Psoas muscle (tissue), 8 donors: ENCODE measurements around the gene TMEM256. TPM values are rescaled to one million over a fixed set of nuclear protein-coding genes. Genes with fewer than 3 reads are reported as not detected.

Experiments
- ATAC-seq, 4 donors: fragments of 200-7000 bp; cut with Tn5 transposase; one replicate each; pipeline ENCODE4 v1.9.1; 2020; ENCODE audit warnings: moderate library complexity in 3 of 4, mild to moderate bottlenecking in 2 of 4
- DNase-seq, 2 donors: peaks; one replicate each; pipeline ENCODE4 v3.0.0-alpha.2; 2020
- H3K27ac ChIP-seq: fragments of 200-600 bp; one replicate; pipeline ENCODE4 v1.8.0; 2022
- H3K27me3 ChIP-seq, 3 donors: fragments of 200-600 bp in 1 of 3; one replicate each; pipeline versions ENCODE4 v1.6.1 to v1.8.0; 2013 to 2022; ENCODE audit warnings: low read length in 2 of 3, mild to moderate bottlenecking in 2 of 3, moderate library complexity in 1 of 3; ENCODE audit not compliant: insufficient read depth in 3 of 3
- H3K36me3 ChIP-seq, 2 donors: fragments of 200-600 bp in 1 of 2; one replicate each; pipeline versions ENCODE4 v1.6.1 to v1.8.0; 2013 to 2022; ENCODE audit warnings: low read depth in 1 of 2, mild to moderate bottlenecking in 1 of 2, moderate library complexity in 1 of 2; ENCODE audit not compliant: insufficient read depth in 1 of 2
- H3K4me1 ChIP-seq: fragments of 200-600 bp; one replicate; pipeline ENCODE4 v1.8.0; 2022
- H3K4me3 ChIP-seq: fragments of 200-600 bp; one replicate; pipeline ENCODE4 v1.8.0; 2022; ENCODE audit warnings: mild to moderate bottlenecking
- H3K9me3 ChIP-seq: fragments of 200-600 bp; one replicate; pipeline ENCODE4 v1.8.0; 2022
- CTCF ChIP-seq: fragments of 200-600 bp; IDR thresholded peaks from one replicate; pipeline ENCODE4 v1.8.0; 2022; ENCODE audit warnings: antibody characterized with exemption
- WGBS, 3 donors: extraction: QIAGEN DNeasy Blood & Tissue Kit; methylation state at CpG; one replicate each; pipeline versions ENCODE4 v1.1.6 to v1.1.7; 2013; 5-methylcytosine and 5-hydroxymethylcytosine counted together
- intact Hi-C, 2 donors: fragments of 100-400 bp; cut with DNase I; formaldehyde crosslinking; loops; one replicate each; pipeline versions ENCODE4 v1.11.0 to v1.14.2; 2022
- polyA plus RNA-seq, 3 donors: library from polyadenylated mRNA; stranded (reverse); fragments of 200-250 nt; gene quantifications; one replicate each; pipeline ENCODE4 v1.2.3, GENCODE V29; 2013
- total RNA-seq, 4 donors: library from RNA; stranded (reverse); fragmentation: NEBNext Ultra II Directional in 2 of 4; extraction: Animal tissue kit (Norgen Biotek cat#: 25700) in 2 of 4; gene quantifications; one replicate each; pipeline versions ENCODE4 v1.2.1 to v1.2.4, GENCODE V29; 2021 to 2023
- donor health status: healthy with polysubstance abuse.
- donor health status: DM: no; HTN: no; CAD: no; lungs with moderate emphysema.
- donor health status: Bipolar disorder and iron deficiency.
- donor health status: healthy.
- donor health status: DM: yes; HTN: yes; CAD: no.
- donor health status: DM: no; HTN: no; CAD: no.
- donor health status: DM: no; HTN: no; CAD: no.
- donor health status: DM: yes; HTN: yes; CAD: no.

Gene TMEM256
- total and polyA plus RNA-seq, 7 donors = 47.1 to 80.4 (median 62.4) TPM

- TF ChIP-seq CTCF = no peak
- intact Hi-C loops = loop anchor here (5.0 kb wide), 3 partner anchors 37 to 93 kb away; partner anchors contain the start of genes KCTD11 (in 1 of the 2) and TMEM95 (in 1 of the 2)
- peak overlapping the region; percentile 95 for H3K4me3 ChIP-seq
- no peaks in the 10 kb centered on the region for H3K4me1 ChIP-seq
- H3K27me3 ChIP-seq = no peaks in the 10 kb centered on the region
- ATAC-seq (peak in 3 of 4 donors; percentile 3 to 36 (median 30)), DNase-seq (peak in 1 of 2 donors; percentile 49)
- 14 to 19% (median 15%) methylated on average over 35 to 48 of the region's 48 CpGs for WGBS, 3 donors
- H3K27ac ChIP-seq = peak overlapping the region; percentile 91
- H3K9me3 ChIP-seq = no peaks in the 10 kb centered on the region
- peaks cover 3 to 38% of the 10 kb centered on the region in 2 donors for H3K36me3 ChIP-seq
Observed at GRCh38 chr17:7393613-7394451, 10.1 kb downstream of the TMEM256 start.

- Histone ChIP-seq H3K4me3 (peak overlapping the region; percentile 95), H3K4me1 (no peaks in the 10 kb centered on the region), H3K27me3 (no peaks in the 10 kb centered on the region), H3K27ac (no peak overlapping the region), H3K9me3 (no peaks in the 10 kb centered on the region), H3K36me3 (peaks cover 3 to 46% of the 10 kb centered on the region in 2 donors)
- 77 to 82% (median 77%) methylated on average over 31 to 42 of the region's 42 CpGs for WGBS, 3 donors
- DNase-seq (no peak), ATAC-seq (no peak)
- TF ChIP-seq CTCF = no peak
- intact Hi-C loops = loop anchor here (5.0 kb wide), 3 partner anchors 36 to 94 kb away; partner anchors contain the start of genes KCTD11 (in 1 of the 2) and TMEM95 (in 1 of the 2)
Observed at GRCh38 chr17:7392696-7393612, 10.9 kb downstream of the TMEM256 start.

GRCh38 chr17:7391307-7391706 is 12.6 kb downstream of the TMEM256 start:
- no peak for DNase-seq
- no peaks in the 10 kb centered on the region for H3K4me1 ChIP-seq
- H3K4me3 ChIP-seq = no peak overlapping the region
- H3K9me3 ChIP-seq = no peaks in the 10 kb centered on the region
- intact Hi-C loops = loop anchor here (5.0 kb wide), 3 partner anchors 34 to 96 kb away; partner anchors contain the start of genes KCTD11 (in 1 of the 2) and TMEM95 (in 1 of the 2)
- H3K36me3 ChIP-seq = peaks cover 3 to 57% of the 10 kb centered on the region in 2 donors
- no peak for ATAC-seq
- 58 to 69% (median 59%) methylated on average over 2 of the region's 2 CpGs for WGBS, 3 donors
- no peak overlapping the region for H3K27ac ChIP-seq
- TF ChIP-seq CTCF = no peak
- no peaks in the 10 kb centered on the region for H3K27me3 ChIP-seq

- Histone ChIP-seq H3K27me3 (no peaks in the 10 kb centered on the region), H3K9me3 (no peaks in the 10 kb centered on the region), H3K27ac (no peak overlapping the region), H3K36me3 (peaks cover 3 to 57% of the 10 kb centered on the region in 2 donors), H3K4me3 (no peak overlapping the region), H3K4me1 (no peaks in the 10 kb centered on the region)
- intact Hi-C loops = loop anchor here (5.0 kb wide), 3 partner anchors 33 to 97 kb away; partner anchors contain the start of genes KCTD11 (in 1 of the 2) and TMEM95 (in 1 of the 2)
- no peak for TF ChIP-seq CTCF
- ATAC-seq = no peak
- WGBS, 3 donors = 77 to 82% (median 80%) methylated on average over 19 of the region's 19 CpGs
- no peak for DNase-seq
Observed at GRCh38 chr17:7389924-7390910, 13.7 kb downstream of the TMEM256 start.
